Measurements from ENCODE around the gene JADE3.
"Not testable (repeated sequence)": the region's sequence is repeated elsewhere in the genome, so short reads cannot be mapped to it uniquely, and the experiment has no call there.

JADE3 gene

DNA sequence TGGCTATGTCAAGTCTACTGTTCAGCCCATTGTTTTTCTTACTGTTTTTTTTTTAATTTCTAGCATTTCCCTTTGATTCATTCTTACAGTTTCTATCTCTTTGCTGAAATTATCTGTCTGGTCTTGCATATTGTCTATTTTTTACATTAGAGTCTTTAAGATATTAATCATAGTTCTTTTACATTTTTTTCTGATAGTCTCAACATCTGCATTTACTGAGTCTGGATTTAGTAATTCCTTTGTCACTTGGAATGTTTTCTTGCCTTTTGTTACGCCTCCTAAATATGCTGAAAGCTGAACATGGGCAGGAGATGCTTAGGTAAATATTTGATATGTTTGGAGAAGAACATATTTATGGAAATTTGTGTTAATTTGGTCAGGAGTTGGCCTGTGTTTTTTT, 10.4 kb downstream of the JADE3 start:
- peaks cover 0 to 5% (median 0%) of the 10 kb centered on the region in 5 donors for H3K27me3 ChIP-seq (ENCODE audit: control insufficient read depth in 5 of 5, insufficient read depth in 4 of 5, low read length in 5 of 5)

DNA sequence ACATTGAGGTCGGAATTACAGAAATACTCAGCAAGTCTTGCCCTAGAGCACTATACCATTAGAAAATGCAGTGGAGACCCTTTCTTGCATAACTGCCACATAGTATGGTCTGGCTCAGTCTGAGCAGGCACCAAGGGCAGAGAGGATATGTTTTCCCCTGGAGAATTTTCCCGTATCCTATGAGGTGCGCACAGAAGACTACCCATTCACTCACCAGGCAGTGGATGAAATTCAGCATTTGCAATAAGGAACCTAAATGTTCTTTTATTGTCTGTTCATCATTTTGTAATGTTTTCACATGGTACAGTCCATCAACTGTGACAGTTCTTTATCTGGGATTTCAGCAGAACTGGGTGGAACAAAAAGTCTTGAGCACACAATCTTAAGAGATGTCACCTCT, 15.5 kb downstream of the JADE3 start:
- H3K9ac ChIP-seq (ENCODE audit: low read length in 5 of 5) = no peak overlapping the region
- no peak overlapping the region for H3K4me3 ChIP-seq (ENCODE audit: low read depth in 1 of 5, low read length in 5 of 5)
- peaks cover 0 to 4% (median 0%) of the 10 kb centered on the region in 5 donors for H3K9me3 ChIP-seq (ENCODE audit: control insufficient read depth in 5 of 5, low read length in 5 of 5)
- H3K4me1 ChIP-seq (ENCODE audit: control insufficient read depth in 5 of 5, insufficient read depth in 5 of 5, low read length in 5 of 5) = no peaks in the 10 kb centered on the region
- peaks cover 0 to 7% (median 0%) of the 10 kb centered on the region in 5 donors for H3K27me3 ChIP-seq (ENCODE audit: control insufficient read depth in 5 of 5, insufficient read depth in 4 of 5, low read length in 5 of 5)
- no peak overlapping the region for H3K27ac ChIP-seq (ENCODE audit: low read depth, low read length)
- H3K36me3 ChIP-seq (ENCODE audit: control insufficient read depth in 5 of 5, insufficient read depth in 5 of 5, low read length in 5 of 5) = no peaks in the 10 kb centered on the region

More for the DNA sequence above, 10.4 kb downstream of the JADE3 start:
- H3K4me3 ChIP-seq (ENCODE audit: low read depth in 1 of 5, low read length in 5 of 5) = no peak overlapping the region
- peaks cover 0 to 19% (median 11%) of the 10 kb centered on the region in 5 donors for H3K9me3 ChIP-seq (ENCODE audit: control insufficient read depth in 5 of 5, low read length in 5 of 5)
- H3K36me3 ChIP-seq (ENCODE audit: control insufficient read depth in 5 of 5, insufficient read depth in 5 of 5, low read length in 5 of 5) = no peaks in the 10 kb centered on the region
- no peak overlapping the region for H3K27ac ChIP-seq (ENCODE audit: low read depth, low read length)
- no peaks in the 10 kb centered on the region for H3K4me1 ChIP-seq (ENCODE audit: control insufficient read depth in 5 of 5, insufficient read depth in 5 of 5, low read length in 5 of 5)
- H3K9ac ChIP-seq (ENCODE audit: low read length in 5 of 5) = no peak overlapping the region

GRCh38 chrX:46929439-46930261, 17.4 kb downstream of the JADE3 start:
- no peaks in the 10 kb centered on the region for H3K4me1 ChIP-seq (ENCODE audit: control insufficient read depth in 5 of 5, insufficient read depth in 5 of 5, low read length in 5 of 5)
- H3K36me3 ChIP-seq (ENCODE audit: control insufficient read depth in 5 of 5, insufficient read depth in 5 of 5, low read length in 5 of 5) = no peaks in the 10 kb centered on the region
- peaks cover 0 to 4% (median 0%) of the 10 kb centered on the region in 5 donors for H3K9me3 ChIP-seq (ENCODE audit: control insufficient read depth in 5 of 5, low read length in 5 of 5)
- H3K9ac ChIP-seq (ENCODE audit: low read length in 5 of 5) = no peak overlapping the region
- no peak overlapping the region for H3K27ac ChIP-seq (ENCODE audit: low read depth, low read length)
- H3K4me3 ChIP-seq (ENCODE audit: low read depth in 1 of 5, low read length in 5 of 5) = no peak overlapping the region
- peaks cover 0 to 7% (median 0%) of the 10 kb centered on the region in 5 donors for H3K27me3 ChIP-seq (ENCODE audit: control insufficient read depth in 5 of 5, insufficient read depth in 4 of 5, low read length in 5 of 5)

- H3K9ac ChIP-seq (ENCODE audit: low read length in 5 of 5) = no peak overlapping the region
- H3K9me3 ChIP-seq (ENCODE audit: control insufficient read depth in 5 of 5, low read length in 5 of 5) = peaks cover 0 to 5% (median 2%) of the 10 kb centered on the region in 5 donors
- H3K36me3 ChIP-seq (ENCODE audit: control insufficient read depth in 5 of 5, insufficient read depth in 5 of 5, low read length in 5 of 5) = no peaks in the 10 kb centered on the region
- peaks cover 0 to 2% (median 0%) of the 10 kb centered on the region in 5 donors for H3K27me3 ChIP-seq (ENCODE audit: control insufficient read depth in 5 of 5, insufficient read depth in 4 of 5, low read length in 5 of 5)
- H3K4me3 ChIP-seq (ENCODE audit: low read depth in 1 of 5, low read length in 5 of 5) = no peak overlapping the region
- no peak overlapping the region for H3K27ac ChIP-seq (ENCODE audit: low read depth, low read length)
- H3K4me1 ChIP-seq (ENCODE audit: control insufficient read depth in 5 of 5, insufficient read depth in 5 of 5, low read length in 5 of 5) = no peaks in the 10 kb centered on the region
Observed at GRCh38 chrX:46935295-46935694, 23.1 kb downstream of the JADE3 start.

GRCh38 chrX:46938589-46938988, 26.4 kb downstream of the JADE3 start:
- Histone ChIP-seq H3K4me1 (ENCODE audit: control insufficient read depth in 5 of 5, insufficient read depth in 5 of 5, low read length in 5 of 5) (no peaks in the 10 kb centered on the region), H3K4me3 (ENCODE audit: low read depth in 1 of 5, low read length in 5 of 5) (no peak overlapping the region), H3K36me3 (ENCODE audit: control insufficient read depth in 5 of 5, insufficient read depth in 5 of 5, low read length in 5 of 5) (no peaks in the 10 kb centered on the region), H3K9me3 (ENCODE audit: control insufficient read depth in 5 of 5, low read length in 5 of 5) (peaks cover 0 to 5% (median 2%) of the 10 kb centered on the region in 5 donors), H3K27ac (ENCODE audit: low read depth, low read length) (no peak overlapping the region), H3K9ac (ENCODE audit: low read length in 5 of 5) (no peak overlapping the region), H3K27me3 (ENCODE audit: control insufficient read depth in 5 of 5, insufficient read depth in 4 of 5, low read length in 5 of 5) (no peaks in the 10 kb centered on the region)

GRCh38 chrX:46941341-46941740, 29.1 kb downstream of the JADE3 start:
- no peak overlapping the region for H3K27ac ChIP-seq (ENCODE audit: low read depth, low read length)
- H3K36me3 ChIP-seq (ENCODE audit: control insufficient read depth in 5 of 5, insufficient read depth in 5 of 5, low read length in 5 of 5) = no peaks in the 10 kb centered on the region
- no peaks in the 10 kb centered on the region for H3K4me1 ChIP-seq (ENCODE audit: control insufficient read depth in 5 of 5, insufficient read depth in 5 of 5, low read length in 5 of 5)
- no peak overlapping the region for H3K9ac ChIP-seq (ENCODE audit: low read length in 5 of 5)
- H3K27me3 ChIP-seq (ENCODE audit: control insufficient read depth in 5 of 5, insufficient read depth in 4 of 5, low read length in 5 of 5) = peaks cover 0 to 3% (median 0%) of the 10 kb centered on the region in 5 donors
- H3K4me3 ChIP-seq (ENCODE audit: low read depth in 1 of 5, low read length in 5 of 5) = no peak overlapping the region
- peaks cover 0 to 5% (median 2%) of the 10 kb centered on the region in 5 donors for H3K9me3 ChIP-seq (ENCODE audit: control insufficient read depth in 5 of 5, low read length in 5 of 5)

DNA sequence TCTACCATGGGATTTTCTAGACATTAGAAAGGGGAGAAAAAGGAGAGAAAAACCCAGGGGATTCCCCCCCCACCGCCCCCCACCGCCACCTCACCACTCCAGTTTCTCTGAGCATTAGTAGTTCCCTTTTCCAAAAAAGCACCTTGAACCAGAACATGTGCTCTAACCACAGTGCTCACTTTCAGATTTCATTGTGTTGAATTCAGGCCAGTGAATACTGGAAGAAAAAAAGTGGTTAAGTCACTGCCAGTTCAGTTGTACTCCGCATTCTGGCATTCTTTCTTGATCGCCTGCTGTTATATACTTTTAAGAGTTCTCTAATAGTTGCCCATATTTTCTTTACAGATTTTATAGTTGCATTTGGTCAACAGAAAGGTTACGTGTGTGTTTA, 40.9 kb downstream of the JADE3 start:
- Histone ChIP-seq H3K9ac (ENCODE audit: low read length in 5 of 5) (no peak overlapping the region), H3K4me1 (ENCODE audit: control insufficient read depth in 5 of 5, insufficient read depth in 5 of 5, low read length in 5 of 5) (peaks cover 0 to 18% (median 12%) of the 10 kb centered on the region in 5 donors), H3K27me3 (ENCODE audit: control insufficient read depth in 5 of 5, insufficient read depth in 4 of 5, low read length in 5 of 5) (no peaks in the 10 kb centered on the region), H3K36me3 (ENCODE audit: control insufficient read depth in 5 of 5, insufficient read depth in 5 of 5, low read length in 5 of 5) (no peaks in the 10 kb centered on the region), H3K9me3 (ENCODE audit: control insufficient read depth in 5 of 5, low read length in 5 of 5) (no peaks in the 10 kb centered on the region), H3K4me3 (ENCODE audit: low read depth in 1 of 5, low read length in 5 of 5) (peak overlapping the region in 1 of 5 donors; percentile 9), H3K27ac (ENCODE audit: low read depth, low read length) (no peak overlapping the region)

DNA sequence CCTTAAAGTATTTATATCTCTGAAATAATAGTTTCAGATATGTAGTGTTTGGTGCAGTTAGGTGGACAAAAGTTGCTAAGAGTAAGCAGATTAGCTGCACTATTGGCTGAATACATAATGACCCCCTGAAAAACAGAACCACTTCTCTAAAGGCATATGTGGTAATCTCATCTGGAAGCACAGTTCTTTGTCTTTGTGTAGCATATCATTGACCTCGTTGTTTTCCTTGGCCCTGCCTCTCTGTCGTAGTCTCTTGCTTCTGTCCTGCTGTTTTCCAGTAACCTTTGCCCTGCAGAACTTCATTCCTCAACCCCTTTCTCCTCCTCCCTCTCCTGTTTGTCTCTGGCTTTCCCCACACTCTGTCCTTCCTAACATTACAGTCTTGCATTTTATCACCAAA, 41.4 kb downstream of the JADE3 start:
- peak overlapping the region in 1 of 5 donors; percentile 9 for H3K4me3 ChIP-seq (ENCODE audit: low read depth in 1 of 5, low read length in 5 of 5)

DNA sequence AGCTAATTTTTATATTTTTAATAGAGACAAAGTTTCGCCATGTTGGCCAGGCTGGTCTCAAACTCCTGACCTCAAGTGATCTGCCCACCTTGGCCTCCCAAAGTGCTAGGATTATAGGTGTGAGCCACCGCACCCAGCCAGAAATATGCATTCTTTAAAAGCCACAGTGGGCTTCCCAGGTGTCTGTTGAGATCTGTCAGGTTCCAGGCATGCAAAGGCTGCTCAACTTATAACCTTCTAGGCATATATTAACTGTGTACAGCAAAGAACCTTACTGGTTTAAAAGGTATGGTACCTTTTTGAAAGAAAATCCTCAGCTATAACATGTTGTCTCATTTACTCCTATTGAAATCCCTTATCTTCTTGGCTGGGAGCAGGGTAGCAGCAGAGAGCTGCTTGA, 42.5 kb downstream of the JADE3 start:
- Histone ChIP-seq H3K4me3 (ENCODE audit: low read depth in 1 of 5, low read length in 5 of 5) (no peak overlapping the region), H3K4me1 (ENCODE audit: control insufficient read depth in 5 of 5, insufficient read depth in 5 of 5, low read length in 5 of 5) (peaks cover 0 to 23% (median 12%) of the 10 kb centered on the region in 5 donors), H3K9ac (ENCODE audit: low read length in 5 of 5) (no peak overlapping the region), H3K27ac (ENCODE audit: low read depth, low read length) (no peak overlapping the region), H3K36me3 (ENCODE audit: control insufficient read depth in 5 of 5, insufficient read depth in 5 of 5, low read length in 5 of 5) (no peaks in the 10 kb centered on the region), H3K9me3 (ENCODE audit: control insufficient read depth in 5 of 5, low read length in 5 of 5) (no peaks in the 10 kb centered on the region), H3K27me3 (ENCODE audit: control insufficient read depth in 5 of 5, insufficient read depth in 4 of 5, low read length in 5 of 5) (peaks cover 0 to 3% (median 0%) of the 10 kb centered on the region in 5 donors)

More for the DNA sequence above, 41.4 kb downstream of the JADE3 start:
- Histone ChIP-seq H3K27ac (ENCODE audit: low read depth, low read length) (no peak overlapping the region), H3K36me3 (ENCODE audit: control insufficient read depth in 5 of 5, insufficient read depth in 5 of 5, low read length in 5 of 5) (no peaks in the 10 kb centered on the region), H3K4me1 (ENCODE audit: control insufficient read depth in 5 of 5, insufficient read depth in 5 of 5, low read length in 5 of 5) (peaks cover 0 to 18% (median 12%) of the 10 kb centered on the region in 5 donors), H3K9ac (ENCODE audit: low read length in 5 of 5) (no peak overlapping the region), H3K27me3 (ENCODE audit: control insufficient read depth in 5 of 5, insufficient read depth in 4 of 5, low read length in 5 of 5) (no peaks in the 10 kb centered on the region), H3K9me3 (ENCODE audit: control insufficient read depth in 5 of 5, low read length in 5 of 5) (no peaks in the 10 kb centered on the region)

DNA sequence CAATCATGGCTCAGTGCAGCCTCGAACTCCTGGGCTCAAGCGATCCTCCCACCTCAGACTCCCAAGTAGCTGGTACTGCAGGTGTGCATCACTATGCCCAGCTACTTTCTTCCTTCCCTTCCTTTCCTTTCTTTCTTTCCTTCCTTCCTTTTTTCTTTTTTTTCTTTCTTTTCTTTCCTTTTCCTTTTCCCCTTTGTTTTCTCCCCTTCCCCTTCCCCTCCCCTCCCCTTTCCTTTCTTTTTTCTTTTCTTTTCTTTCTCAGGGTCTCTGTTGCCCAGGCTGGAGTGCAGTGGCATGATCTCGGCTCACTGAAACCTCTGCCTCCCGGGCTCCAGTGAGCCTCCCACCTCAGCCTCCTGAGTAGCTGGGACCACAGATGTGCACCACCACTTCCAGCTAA, 44.4 kb downstream of the JADE3 start:
- not testable (repeated sequence) for H3K27me3 ChIP-seq (ENCODE audit: control insufficient read depth in 5 of 5, insufficient read depth in 4 of 5, low read length in 5 of 5); H3K27ac ChIP-seq (ENCODE audit: low read depth, low read length)

More for the DNA sequence above, 44.4 kb downstream of the JADE3 start:
- H3K9ac ChIP-seq (ENCODE audit: low read length in 5 of 5); H3K4me3 ChIP-seq (ENCODE audit: low read depth in 1 of 5, low read length in 5 of 5); H3K9me3 ChIP-seq (ENCODE audit: control insufficient read depth in 5 of 5, low read length in 5 of 5); H3K36me3 ChIP-seq (ENCODE audit: control insufficient read depth in 5 of 5, insufficient read depth in 5 of 5, low read length in 5 of 5): not testable (repeated sequence)
- H3K4me1 ChIP-seq (ENCODE audit: control insufficient read depth in 5 of 5, insufficient read depth in 5 of 5, low read length in 5 of 5) = peaks cover 0 to 23% (median 12%) of the 10 kb centered on the region in 5 donors
